Heart left ventricle (tissue), 16 donors: Measurements from ENCODE around the gene CNTNAP5. TPM values are rescaled to one million over a fixed set of nuclear protein-coding genes. Genes with fewer than 3 reads are reported as not detected.

Experiments used
- ATAC-seq, 4 donors: fragments of 200-7000 bp; cut with Tn5 transposase; one replicate each; pipeline ENCODE4 v1.9.1; 2020 to 2022; ENCODE audit warnings: moderate library complexity in 4 of 4, mild to moderate bottlenecking in 3 of 4, moderate number of reproducible peaks in 1 of 4
- DNase-seq, 5 donors: peaks; one replicate each; pipeline ENCODE4 v3.0.0-alpha.2; 2020
- H3K27ac ChIP-seq, 12 donors: fragments of 200-600 bp; sonication (generic) in 4 of 12; one replicate each; pipeline versions ENCODE4 v1.5.0 to v1.8.0; 2016 to 2022; ENCODE audit warnings: mild to moderate bottlenecking in 2 of 12
- H3K27me3 ChIP-seq, 9 donors: fragments of 200-600 bp; sonication (generic) in 2 of 9; one replicate each; pipeline versions ENCODE4 v1.5.1 to v1.8.0; 2016 to 2022; ENCODE audit warnings: mild to moderate bottlenecking in 3 of 9
- H3K36me3 ChIP-seq, 9 donors: fragments of 200-600 bp; sonication (generic) in 2 of 9; one replicate each; pipeline versions ENCODE4 v1.5.0 to v1.8.0; 2018 to 2022; ENCODE audit warnings: mild to moderate bottlenecking in 2 of 9
- H3K4me1 ChIP-seq, 12 donors: fragments of 200-600 bp; sonication (generic) in 4 of 12; one replicate each; pipeline versions ENCODE4 v1.5.0 to v1.8.0; 2016 to 2022; ENCODE audit warnings: mild to moderate bottlenecking in 3 of 12
- H3K4me3 ChIP-seq, 12 donors: fragments of 200-600 bp; sonication (generic) in 4 of 12; one replicate each; pipeline versions ENCODE4 v1.5.0 to v1.8.0; 2017 to 2022; ENCODE audit warnings: mild to moderate bottlenecking in 9 of 12, moderate library complexity in 4 of 12
- H3K9me3 ChIP-seq, 12 donors: fragments of 200-600 bp; sonication (generic) in 4 of 12; one replicate each; pipeline versions ENCODE4 v1.5.0 to v1.8.0; 2016 to 2022; ENCODE audit warnings: mild to moderate bottlenecking in 1 of 12
- POLR2A ChIP-seq, 2 donors: fragments of 450-650 bp; IDR thresholded peaks; one replicate each; pipeline ENCODE4 v1.6.1; 2017; ENCODE audit warnings: antibody characterized with exemption in 2 of 2, mild to moderate bottlenecking in 2 of 2, moderate library complexity in 2 of 2
- WGBS, 4 donors: extraction: QIAGEN DNeasy Blood & Tissue Kit in 2 of 4; methylation state at CpG; one replicate each; pipeline versions ENCODE4 v1.1.5 to v1.1.7; 2013 to 2018; 5-methylcytosine and 5-hydroxymethylcytosine counted together
- intact Hi-C, 10 donors: fragments of 100-400 bp; cut with DNase I; formaldehyde crosslinking; loops; one replicate each; pipeline versions ENCODE4 v1.11.1 to v1.14.2; 2022
- polyA plus RNA-seq, 2 donors: library from polyadenylated mRNA; stranded (reverse); fragments of 200-250 nt; gene quantifications; one replicate each; pipeline ENCODE4 v1.2.3, GENCODE V29; 2013
- total RNA-seq, 9 donors: library from RNA; depleted of rRNA in 2 of 9; stranded (reverse); fragments of >200 nt in 2 of 9; fragmentation: NEBNext Ultra II Directional in 3 of 9; extraction: Animal tissue kit (Norgen Biotek cat#: 25700) in 3 of 9; gene quantifications; one replicate each; pipeline versions ENCODE4 v1.1.0 to v1.2.4, GENCODE V29; 2016 to 2023
- TF ChIP-seq, protein P1 (sequence below), 12 donors: fragments of 200-600 bp; sonication (generic) in 4 of 12; IDR thresholded peaks; one replicate each; pipeline versions ENCODE4 v1.5.0 to v1.8.0; 2018 to 2022; ENCODE audit warnings: antibody characterized with exemption in 12 of 12, mild to moderate bottlenecking in 5 of 12
- donor health status: ischemic (EF 13 %, LVEDD 7.1; RV severe dilation, severe dysfunction).
- donor health status: healthy with polysubstance abuse.
- donor health status: DM: no; HTN: yes; CAD: no.
- donor health status: DM: no; HTN: no; CAD: no.
- donor health status: ischemic (EF 25% LVEDD 6.9; RV normal size, moderate dysfunction).
- donor health status: ischemic (EF 25% LVEDD 5.7; RV mildly dilated, moderate dysfunction).
- donor health status: healthy.
- donor health status: DM: yes; HTN: yes; CAD: no.
- donor health status: ischemic (EF 35%, LVEDD 5.7; RV mildly dilated, moderate dysfunction).
- donor health status: nonischemic (EF 11% LVEDD 7.7; RV severe dilation, severe dysfunction).
- donor health status: DM: yes; HTN: yes; CAD: no.
- donor health status: PGD.
- donor health status: ischemic (EF 29% LVEDD 5.4; RV normal size, mild dysfunction).
- donor health status: nonischemic (EF 23%, LVEDD 6.1; RV moderate dilation, normal function).

Gene CNTNAP5
- total and polyA plus RNA-seq, 11 donors, result not detected

DNA sequence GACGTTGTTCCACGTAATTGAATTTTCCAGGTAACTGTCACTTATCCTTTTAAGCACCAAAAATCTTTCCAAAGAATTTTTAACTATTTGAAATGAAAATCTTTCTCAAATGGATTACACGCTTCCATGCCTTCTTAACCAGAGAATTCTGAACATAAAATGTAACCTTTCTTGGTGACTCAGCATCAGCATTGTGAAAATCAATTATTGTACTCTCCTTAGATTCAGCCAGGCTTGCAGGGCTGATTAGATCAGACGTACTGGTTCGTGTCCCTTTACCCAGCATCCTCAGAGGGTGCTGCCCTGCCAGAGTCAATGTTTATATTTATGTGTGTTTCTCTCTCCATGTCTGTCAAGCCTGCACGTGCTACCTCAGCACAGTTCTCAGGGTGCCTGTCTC, 623.9 kb downstream of the CNTNAP5 start:
- H3K9me3 ChIP-seq, result no peaks in the 10 kb centered on the region
- no peak for DNase-seq
- WGBS, 4 donors, result 75 to 80% (median 78%) methylated on average over 6 of the region's 6 CpGs
- no peaks in the 10 kb centered on the region for H3K4me1 ChIP-seq
- intact Hi-C loops, result no loop called here
- H3K27me3 ChIP-seq, result no peaks in the 10 kb centered on the region
- no peak for ATAC-seq
- no peaks in the 10 kb centered on the region for H3K36me3 ChIP-seq
- no peak overlapping the region for H3K27ac ChIP-seq
- no peak overlapping the region for H3K4me3 ChIP-seq
- TF ChIP-seq POLR2A (IDR thresholded peaks at IDR 0.05), result no peak
- TF ChIP-seq, protein P1, sequence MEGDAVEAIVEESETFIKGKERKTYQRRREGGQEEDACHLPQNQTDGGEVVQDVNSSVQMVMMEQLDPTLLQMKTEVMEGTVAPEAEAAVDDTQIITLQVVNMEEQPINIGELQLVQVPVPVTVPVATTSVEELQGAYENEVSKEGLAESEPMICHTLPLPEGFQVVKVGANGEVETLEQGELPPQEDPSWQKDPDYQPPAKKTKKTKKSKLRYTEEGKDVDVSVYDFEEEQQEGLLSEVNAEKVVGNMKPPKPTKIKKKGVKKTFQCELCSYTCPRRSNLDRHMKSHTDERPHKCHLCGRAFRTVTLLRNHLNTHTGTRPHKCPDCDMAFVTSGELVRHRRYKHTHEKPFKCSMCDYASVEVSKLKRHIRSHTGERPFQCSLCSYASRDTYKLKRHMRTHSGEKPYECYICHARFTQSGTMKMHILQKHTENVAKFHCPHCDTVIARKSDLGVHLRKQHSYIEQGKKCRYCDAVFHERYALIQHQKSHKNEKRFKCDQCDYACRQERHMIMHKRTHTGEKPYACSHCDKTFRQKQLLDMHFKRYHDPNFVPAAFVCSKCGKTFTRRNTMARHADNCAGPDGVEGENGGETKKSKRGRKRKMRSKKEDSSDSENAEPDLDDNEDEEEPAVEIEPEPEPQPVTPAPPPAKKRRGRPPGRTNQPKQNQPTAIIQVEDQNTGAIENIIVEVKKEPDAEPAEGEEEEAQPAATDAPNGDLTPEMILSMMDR (IDR thresholded peaks at IDR 0.05), result no peak

DNA sequence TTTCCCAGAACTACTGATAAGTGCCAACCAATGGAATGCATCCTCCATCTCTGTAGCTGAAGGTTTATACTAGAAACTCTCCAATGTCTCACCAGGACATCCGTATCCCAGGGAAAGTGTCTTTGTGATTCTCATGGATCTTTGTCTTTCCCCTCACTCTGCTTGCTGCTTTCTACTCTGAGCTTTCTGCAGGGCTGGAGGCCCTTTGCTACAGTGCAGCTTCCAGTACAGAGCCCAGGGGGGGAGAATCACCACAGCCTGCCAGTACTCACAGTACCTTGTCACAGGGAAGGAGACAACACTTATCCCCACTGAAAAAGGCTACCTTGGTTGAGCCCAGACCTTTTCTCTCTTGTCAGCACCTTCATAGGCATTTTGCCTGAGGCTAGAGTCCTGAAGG, 627.0 kb downstream of the CNTNAP5 start:
- no peak overlapping the region for H3K27ac ChIP-seq
- intact Hi-C loops, result no loop called here
- DNase-seq (no peak), ATAC-seq (no peak)
- 80 to 88% (median 81%) methylated on average over 1 of the region's 1 CpG for WGBS, 4 donors
- no peaks in the 10 kb centered on the region for H3K9me3 ChIP-seq
- no peaks in the 10 kb centered on the region for H3K27me3 ChIP-seq
- no peak for TF ChIP-seq POLR2A (IDR thresholded peaks at IDR 0.05)
- TF ChIP-seq, protein P1 (IDR thresholded peaks at IDR 0.05), result no peak
- H3K4me3 ChIP-seq, result no peak overlapping the region
- H3K4me1 ChIP-seq, result no peaks in the 10 kb centered on the region
- H3K36me3 ChIP-seq, result no peaks in the 10 kb centered on the region

DNA sequence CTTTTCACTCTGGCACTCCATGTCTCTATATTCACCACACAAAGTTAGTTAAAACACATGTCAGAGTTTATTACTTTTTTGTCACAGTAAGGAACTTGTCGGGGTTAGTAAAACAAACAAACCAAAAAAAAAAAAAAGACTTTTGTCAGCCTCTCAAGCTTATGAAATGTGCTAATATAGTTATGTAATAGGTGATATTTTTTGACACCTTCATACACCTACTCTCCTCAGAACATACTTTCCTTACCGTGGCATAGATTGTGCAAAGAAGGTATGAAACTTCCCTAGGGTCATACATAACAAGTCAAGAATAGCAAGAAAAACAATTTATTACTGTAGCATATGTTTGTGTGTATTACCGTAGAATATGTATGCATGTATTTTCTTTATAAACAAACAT, 633.3 kb downstream of the CNTNAP5 start:
- intact Hi-C loops, result no loop called here
- no peak overlapping the region for H3K27ac ChIP-seq
- no peak overlapping the region for H3K4me3 ChIP-seq
- ATAC-seq (no peak), DNase-seq (no peak)
- no peak for TF ChIP-seq POLR2A (IDR thresholded peaks at IDR 0.05)
- TF ChIP-seq, protein P1 (IDR thresholded peaks at IDR 0.05), result no peak
- H3K9me3 ChIP-seq, result no peaks in the 10 kb centered on the region
- no peaks in the 10 kb centered on the region for H3K36me3 ChIP-seq
- H3K4me1 ChIP-seq, result no peaks in the 10 kb centered on the region
- H3K27me3 ChIP-seq, result no peaks in the 10 kb centered on the region
- 81 to 91% (median 87%) methylated on average over 3 of the region's 3 CpGs for WGBS, 4 donors

DNA sequence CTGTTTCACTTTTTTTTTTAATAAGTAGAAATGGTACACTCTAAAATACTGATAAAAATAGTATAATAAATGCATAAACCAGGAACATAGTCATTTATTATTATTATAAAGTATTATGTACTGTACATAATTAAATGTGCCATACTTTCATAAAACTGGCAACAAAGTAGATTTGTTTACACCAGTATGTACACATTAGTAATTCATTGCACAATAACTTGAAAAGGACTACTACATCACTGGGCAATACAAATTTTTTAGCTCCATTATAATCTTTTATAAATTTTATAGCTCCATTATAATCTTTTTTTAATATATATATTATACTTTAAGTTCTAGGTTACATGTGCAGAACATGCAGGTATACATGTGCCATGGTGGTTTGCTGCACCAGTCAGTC, 636.5 kb downstream of the CNTNAP5 start:
- intact Hi-C loops, result no loop called here
- DNase-seq, result no peak
- H3K27ac ChIP-seq, result no peak overlapping the region

More for the DNA sequence above, 636.5 kb downstream of the CNTNAP5 start:
- no peaks in the 10 kb centered on the region for H3K36me3 ChIP-seq
- H3K27me3 ChIP-seq, result no peaks in the 10 kb centered on the region
- no peaks in the 10 kb centered on the region for H3K9me3 ChIP-seq
- TF ChIP-seq, protein P1 (IDR thresholded peaks at IDR 0.05), result no peak
- TF ChIP-seq POLR2A (IDR thresholded peaks at IDR 0.05), result no peak
- no peak for ATAC-seq
- H3K4me1 ChIP-seq, result peaks cover 0 to 7% (median 0%) of the 10 kb centered on the region in 12 donors
- no peak overlapping the region for H3K4me3 ChIP-seq
